Activated T-cell treated with anti-CD3 and anti-CD28 coated beads, Interleukin-2, amount 50 U/mL, for 4 hours (primary cell): ENCODE results near the gene PIK3C3. TPM values are rescaled to one million over a fixed set of nuclear protein-coding genes. Genes with fewer than 3 reads are reported as not detected.

Experiments used
- ATAC-seq, 2 donors: fragments of 200-7000 bp; cut with Tn5 transposase; one replicate each; pipeline ENCODE4 v1.10.0; 2021
- DNase-seq: peaks from one replicate; pipeline ENCODE4 v3.0.0-alpha.2; 2020
- H3K27me3 Mint-ChIP-seq: one replicate; pipeline ENCODE4 v1.8.0; 2021; ENCODE audit warnings: low read depth, mixed read lengths
- H3K36me3 Mint-ChIP-seq: one replicate; pipeline ENCODE4 v1.8.0; 2022; ENCODE audit warnings: mixed read lengths; ENCODE audit not compliant: insufficient read depth
- H3K4me1 Mint-ChIP-seq: one replicate; pipeline ENCODE4 v1.8.0; 2021; ENCODE audit warnings: low read depth, mixed read lengths
- H3K4me3 Mint-ChIP-seq: one replicate; pipeline ENCODE4 v1.8.0; 2021; ENCODE audit warnings: mild to moderate bottlenecking, moderate library complexity, mixed read lengths
- H3K9me3 Mint-ChIP-seq: one replicate; pipeline ENCODE4 v1.8.0; 2021; ENCODE audit warnings: mixed read lengths
- total RNA-seq, 3 donors: library from RNA; stranded (reverse); gene quantifications; one replicate each; pipeline ENCODE4 v1.2.1, GENCODE V29; 2021

The PIK3C3 gene
- total RNA-seq, 3 donors from 2014 or later, result 34.9 to 37.3 (median 35.2) TPM

- no peak for DNase-seq
- Mint-ChIP-seq H3K36me3 (no peaks in the 10 kb centered on the region), H3K4me3 (no peak overlapping the region), H3K4me1 (no peaks in the 10 kb centered on the region), H3K9me3 (no peaks in the 10 kb centered on the region), H3K27me3 (peaks cover 2% of the 10 kb centered on the region)
- no peak for ATAC-seq
Measured at GRCh38 chr18:42126586-42126985, 171.6 kb downstream of the PIK3C3 start.

- Mint-ChIP-seq H3K9me3 (no peaks in the 10 kb centered on the region), H3K4me1 (no peaks in the 10 kb centered on the region), H3K27me3 (no peaks in the 10 kb centered on the region), H3K36me3 (no peaks in the 10 kb centered on the region), H3K4me3 (no peak overlapping the region)
- DNase-seq, result no peak
- ATAC-seq, result no peak
Measured at GRCh38 chr18:42131066-42131929, 176.3 kb downstream of the PIK3C3 start.

GRCh38 chr18:42131930-42132244 is 176.9 kb downstream of the PIK3C3 start:
- no peaks in the 10 kb centered on the region for H3K4me1 Mint-ChIP-seq
- ATAC-seq (no peak), DNase-seq (no peak)

More at GRCh38 chr18:42131930-42132244, 176.9 kb downstream of the PIK3C3 start:
- no peaks in the 10 kb centered on the region for H3K9me3 Mint-ChIP-seq
- no peak overlapping the region for H3K4me3 Mint-ChIP-seq
- H3K27me3 Mint-ChIP-seq, result no peaks in the 10 kb centered on the region
- no peaks in the 10 kb centered on the region for H3K36me3 Mint-ChIP-seq
